ENCODE data around the gene TTC7B.

GRCh38 chr14:90510159-90510558 lies 306.1 kb downstream of the TTC7B start:
- TF ChIP-seq CTCF (IDR thresholded peaks at IDR 0.05) (no peak), POLR2AphosphoS5 (IDR thresholded peaks at IDR 0.05) (peak; percentile 95)

Measured in prostate gland (tissue), 2 donors.